ENCODE measurements around the gene PIGS. TPM values are rescaled to one million over a fixed set of nuclear protein-coding genes. Genes with fewer than 3 reads are reported as not detected.

PIGS gene
- total and polyA plus RNA-seq, 2 of the 13 experiments (the other 11 are each of a cell fraction or from before 2014, with no cell fraction given), result 31.7 to 42.6 TPM

- no peak for TF ChIP-seq ZNF101 (CRISPR knock-in tag; IDR thresholded peaks at IDR 0.05; ENCODE audit: borderline replicate concordance, low read depth)
- TF ChIP-seq MAFF (IDR thresholded peaks at IDR 0.05; ENCODE audit: low read depth, low read length), result no peak
- peak; percentile 53; the same call in 1 of the 2 replicates for TF ChIP-seq HNF1B (CRISPR knock-in tag; IDR thresholded peaks at IDR 0.05)
- TF ChIP-seq RFX1 (IDR thresholded peaks at IDR 0.05), result no peak
- no peak for TF ChIP-seq JUN (CRISPR knock-in tag; IDR thresholded peaks at IDR 0.05)
- TF ChIP-seq FOXJ3 (CRISPR knock-in tag; IDR thresholded peaks at IDR 0.05; ENCODE audit: borderline replicate concordance), result no peak
- TF ChIP-seq ZNF225 (CRISPR knock-in tag; IDR thresholded peaks at IDR 0.05), result peak; percentile 59; the same call in 1 of the 2 replicates
- TF ChIP-seq ZNF629 (CRISPR knock-in tag; conservative IDR thresholded peaks at IDR 0.05), result no peak
- no peak for TF ChIP-seq ZNF441 (CRISPR knock-in tag; IDR thresholded peaks at IDR 0.05; ENCODE audit: borderline replicate concordance)
- TF ChIP-seq TFDP1 (CRISPR knock-in tag; IDR thresholded peaks at IDR 0.05; ENCODE audit: borderline replicate concordance), result peak; percentile 55; the same call in 1 of the 2 replicates
- TF ChIP-seq TBX3 (IDR thresholded peaks at IDR 0.05; ENCODE audit: borderline replicate concordance), result no peak
- TF ChIP-seq ATF3 (CRISPR knock-in tag; IDR thresholded peaks at IDR 0.05), result no peak
- no peak for TF ChIP-seq ZNF510 (CRISPR knock-in tag; IDR thresholded peaks at IDR 0.05; ENCODE audit: low read depth)
- TF ChIP-seq HNF1A (IDR thresholded peaks at IDR 0.05; ENCODE audit: low read depth), result no peak
- TF ChIP-seq HNF1A (CRISPR knock-in tag; IDR thresholded peaks at IDR 0.05; ENCODE audit: borderline replicate concordance), result no peak
- no peak for TF ChIP-seq ZNF619 (CRISPR knock-in tag; IDR thresholded peaks at IDR 0.05)
- 0 out of 2 replicates have a peak, but pooled peaks have one; percentile 57 for TF ChIP-seq ZNF790 (CRISPR knock-in tag; IDR thresholded peaks at IDR 0.05; ENCODE audit: borderline replicate concordance)
- TF ChIP-seq THAP8 (CRISPR knock-in tag; IDR thresholded peaks at IDR 0.05; ENCODE audit: borderline replicate concordance), result no peak
- no peak for TF ChIP-seq HES4 (CRISPR knock-in tag; IDR thresholded peaks at IDR 0.05; ENCODE audit: borderline replicate concordance)
- no peak for TF ChIP-seq KDM5A (IDR thresholded peaks at IDR 0.05; ENCODE audit: borderline replicate concordance, low read length)
- TF ChIP-seq JUNB (CRISPR knock-in tag; IDR thresholded peaks at IDR 0.05; ENCODE audit: borderline replicate concordance), result no peak
- TF ChIP-seq IRF2 (CRISPR knock-in tag; IDR thresholded peaks at IDR 0.05), result 0 out of 2 replicates have a peak, but pooled peaks have one; percentile 15
- no peak for TF ChIP-seq KLF13 (CRISPR knock-in tag; IDR thresholded peaks at IDR 0.05)
These were observed 486 bp downstream of the PIGS start (continued) for GRCh38 chr17:28570716-28571360.
